Measurements from ENCODE around the gene RALGAPA2. TPM values are rescaled to one million over a fixed set of nuclear protein-coding genes. Genes with fewer than 3 reads are reported as not detected.

The RALGAPA2 gene
- total and polyA plus RNA-seq, 2 of the 13 experiments (the other 11 are each of a cell fraction or from before 2014, with no cell fraction given) = 13.8 to 17.7 TPM

DNA sequence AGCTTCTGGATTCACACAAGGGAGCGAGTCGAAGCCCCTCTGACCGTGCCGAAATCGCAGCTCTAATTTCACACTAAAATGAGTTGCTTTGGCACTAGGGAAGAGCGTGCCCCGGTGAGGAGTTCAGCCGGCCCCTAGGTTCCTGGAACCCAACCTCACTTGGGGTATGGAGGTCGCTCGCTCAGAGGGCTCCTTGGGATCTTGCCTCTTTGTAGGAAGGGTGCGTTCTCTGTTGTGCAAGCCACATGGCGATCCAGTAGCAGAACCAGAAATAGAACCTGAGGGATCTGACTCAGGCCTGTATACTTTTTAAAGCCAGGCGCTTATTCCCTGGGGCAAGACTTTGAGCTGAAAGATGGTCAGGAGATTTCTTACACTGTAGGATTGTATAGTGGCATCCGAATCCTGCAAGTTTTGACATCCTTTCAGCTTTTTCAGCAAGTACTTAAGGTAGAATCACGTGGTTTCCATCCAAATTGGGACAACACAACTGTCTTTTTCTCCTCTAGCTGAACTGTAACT lies 861 bp upstream of the RALGAPA2 start (continued):
- TF ChIP-seq NCOR1 (IDR thresholded peaks at IDR 0.05; ENCODE audit: borderline replicate concordance, low read length) (no peak), ZNF136 (CRISPR knock-in tag; IDR thresholded peaks at IDR 0.05; ENCODE audit: low read depth) (0 out of 2 replicates have a peak, but pooled peaks have one; percentile 9), PTBP1 (IDR thresholded peaks at IDR 0.05; ENCODE audit: low read depth, low read length, poor library complexity, severe bottlenecking) (peak; percentile 14), PHB2 (IDR thresholded peaks at IDR 0.05; ENCODE audit: partially characterized antibody) (no peak), EP300 (IDR thresholded peaks at IDR 0.05; ENCODE audit: low read depth in 2 of 2, low read length in 2 of 2) (no peak), EP300 (CRISPR knock-in tag; IDR thresholded peaks at IDR 0.05; ENCODE audit: borderline replicate concordance) (no peak), SMC3 (IDR thresholded peaks at IDR 0.05; ENCODE audit: low read length) (no peak), MBD4 (IDR thresholded peaks at IDR 0.05; ENCODE audit: borderline replicate concordance, low read length) (no peak), ZNF746 (CRISPR knock-in tag; IDR thresholded peaks at IDR 0.05) (no peak; the same call in 1 of the 2 replicates), ZMAT3 (CRISPR knock-in tag; conservative IDR thresholded peaks at IDR 0.05) (0 out of 2 replicates have a peak, but pooled peaks have one; percentile 20), IKZF1 (IDR thresholded peaks at IDR 0.05) (no peak), HNRNPL (IDR thresholded peaks at IDR 0.05; ENCODE audit: low read depth, low read length) (no peak; the same call in 1 of the 2 replicates), GLI4 (CRISPR knock-in tag; IDR thresholded peaks at IDR 0.05; ENCODE audit: borderline replicate concordance) (no peak), PHF21A (CRISPR knock-in tag; IDR thresholded peaks at IDR 0.05) (0 out of 2 replicates have a peak, but pooled peaks have one; percentile 10), PPARG (CRISPR knock-in tag; conservative IDR thresholded peaks at IDR 0.05) (no peak), ZNF891 (CRISPR knock-in tag; IDR thresholded peaks at IDR 0.05) (no peak)
- TF ChIP-seq, protein P1, sequence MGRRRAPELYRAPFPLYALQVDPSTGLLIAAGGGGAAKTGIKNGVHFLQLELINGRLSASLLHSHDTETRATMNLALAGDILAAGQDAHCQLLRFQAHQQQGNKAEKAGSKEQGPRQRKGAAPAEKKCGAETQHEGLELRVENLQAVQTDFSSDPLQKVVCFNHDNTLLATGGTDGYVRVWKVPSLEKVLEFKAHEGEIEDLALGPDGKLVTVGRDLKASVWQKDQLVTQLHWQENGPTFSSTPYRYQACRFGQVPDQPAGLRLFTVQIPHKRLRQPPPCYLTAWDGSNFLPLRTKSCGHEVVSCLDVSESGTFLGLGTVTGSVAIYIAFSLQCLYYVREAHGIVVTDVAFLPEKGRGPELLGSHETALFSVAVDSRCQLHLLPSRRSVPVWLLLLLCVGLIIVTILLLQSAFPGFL (CRISPR knock-in tag; IDR thresholded peaks at IDR 0.05) = no peak
- TF ChIP-seq, protein P2, sequence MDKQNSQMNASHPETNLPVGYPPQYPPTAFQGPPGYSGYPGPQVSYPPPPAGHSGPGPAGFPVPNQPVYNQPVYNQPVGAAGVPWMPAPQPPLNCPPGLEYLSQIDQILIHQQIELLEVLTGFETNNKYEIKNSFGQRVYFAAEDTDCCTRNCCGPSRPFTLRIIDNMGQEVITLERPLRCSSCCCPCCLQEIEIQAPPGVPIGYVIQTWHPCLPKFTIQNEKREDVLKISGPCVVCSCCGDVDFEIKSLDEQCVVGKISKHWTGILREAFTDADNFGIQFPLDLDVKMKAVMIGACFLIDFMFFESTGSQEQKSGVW (CRISPR knock-in tag; IDR thresholded peaks at IDR 0.05; ENCODE audit: borderline replicate concordance) = no peak
- TF ChIP-seq, protein P3, sequence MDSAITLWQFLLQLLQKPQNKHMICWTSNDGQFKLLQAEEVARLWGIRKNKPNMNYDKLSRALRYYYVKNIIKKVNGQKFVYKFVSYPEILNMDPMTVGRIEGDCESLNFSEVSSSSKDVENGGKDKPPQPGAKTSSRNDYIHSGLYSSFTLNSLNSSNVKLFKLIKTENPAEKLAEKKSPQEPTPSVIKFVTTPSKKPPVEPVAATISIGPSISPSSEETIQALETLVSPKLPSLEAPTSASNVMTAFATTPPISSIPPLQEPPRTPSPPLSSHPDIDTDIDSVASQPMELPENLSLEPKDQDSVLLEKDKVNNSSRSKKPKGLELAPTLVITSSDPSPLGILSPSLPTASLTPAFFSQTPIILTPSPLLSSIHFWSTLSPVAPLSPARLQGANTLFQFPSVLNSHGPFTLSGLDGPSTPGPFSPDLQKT (CRISPR knock-in tag; IDR thresholded peaks at IDR 0.05; ENCODE audit: borderline replicate concordance) = 0 out of 2 replicates have a peak, but pooled peaks have one; percentile 28
- TF ChIP-seq, protein P4, sequence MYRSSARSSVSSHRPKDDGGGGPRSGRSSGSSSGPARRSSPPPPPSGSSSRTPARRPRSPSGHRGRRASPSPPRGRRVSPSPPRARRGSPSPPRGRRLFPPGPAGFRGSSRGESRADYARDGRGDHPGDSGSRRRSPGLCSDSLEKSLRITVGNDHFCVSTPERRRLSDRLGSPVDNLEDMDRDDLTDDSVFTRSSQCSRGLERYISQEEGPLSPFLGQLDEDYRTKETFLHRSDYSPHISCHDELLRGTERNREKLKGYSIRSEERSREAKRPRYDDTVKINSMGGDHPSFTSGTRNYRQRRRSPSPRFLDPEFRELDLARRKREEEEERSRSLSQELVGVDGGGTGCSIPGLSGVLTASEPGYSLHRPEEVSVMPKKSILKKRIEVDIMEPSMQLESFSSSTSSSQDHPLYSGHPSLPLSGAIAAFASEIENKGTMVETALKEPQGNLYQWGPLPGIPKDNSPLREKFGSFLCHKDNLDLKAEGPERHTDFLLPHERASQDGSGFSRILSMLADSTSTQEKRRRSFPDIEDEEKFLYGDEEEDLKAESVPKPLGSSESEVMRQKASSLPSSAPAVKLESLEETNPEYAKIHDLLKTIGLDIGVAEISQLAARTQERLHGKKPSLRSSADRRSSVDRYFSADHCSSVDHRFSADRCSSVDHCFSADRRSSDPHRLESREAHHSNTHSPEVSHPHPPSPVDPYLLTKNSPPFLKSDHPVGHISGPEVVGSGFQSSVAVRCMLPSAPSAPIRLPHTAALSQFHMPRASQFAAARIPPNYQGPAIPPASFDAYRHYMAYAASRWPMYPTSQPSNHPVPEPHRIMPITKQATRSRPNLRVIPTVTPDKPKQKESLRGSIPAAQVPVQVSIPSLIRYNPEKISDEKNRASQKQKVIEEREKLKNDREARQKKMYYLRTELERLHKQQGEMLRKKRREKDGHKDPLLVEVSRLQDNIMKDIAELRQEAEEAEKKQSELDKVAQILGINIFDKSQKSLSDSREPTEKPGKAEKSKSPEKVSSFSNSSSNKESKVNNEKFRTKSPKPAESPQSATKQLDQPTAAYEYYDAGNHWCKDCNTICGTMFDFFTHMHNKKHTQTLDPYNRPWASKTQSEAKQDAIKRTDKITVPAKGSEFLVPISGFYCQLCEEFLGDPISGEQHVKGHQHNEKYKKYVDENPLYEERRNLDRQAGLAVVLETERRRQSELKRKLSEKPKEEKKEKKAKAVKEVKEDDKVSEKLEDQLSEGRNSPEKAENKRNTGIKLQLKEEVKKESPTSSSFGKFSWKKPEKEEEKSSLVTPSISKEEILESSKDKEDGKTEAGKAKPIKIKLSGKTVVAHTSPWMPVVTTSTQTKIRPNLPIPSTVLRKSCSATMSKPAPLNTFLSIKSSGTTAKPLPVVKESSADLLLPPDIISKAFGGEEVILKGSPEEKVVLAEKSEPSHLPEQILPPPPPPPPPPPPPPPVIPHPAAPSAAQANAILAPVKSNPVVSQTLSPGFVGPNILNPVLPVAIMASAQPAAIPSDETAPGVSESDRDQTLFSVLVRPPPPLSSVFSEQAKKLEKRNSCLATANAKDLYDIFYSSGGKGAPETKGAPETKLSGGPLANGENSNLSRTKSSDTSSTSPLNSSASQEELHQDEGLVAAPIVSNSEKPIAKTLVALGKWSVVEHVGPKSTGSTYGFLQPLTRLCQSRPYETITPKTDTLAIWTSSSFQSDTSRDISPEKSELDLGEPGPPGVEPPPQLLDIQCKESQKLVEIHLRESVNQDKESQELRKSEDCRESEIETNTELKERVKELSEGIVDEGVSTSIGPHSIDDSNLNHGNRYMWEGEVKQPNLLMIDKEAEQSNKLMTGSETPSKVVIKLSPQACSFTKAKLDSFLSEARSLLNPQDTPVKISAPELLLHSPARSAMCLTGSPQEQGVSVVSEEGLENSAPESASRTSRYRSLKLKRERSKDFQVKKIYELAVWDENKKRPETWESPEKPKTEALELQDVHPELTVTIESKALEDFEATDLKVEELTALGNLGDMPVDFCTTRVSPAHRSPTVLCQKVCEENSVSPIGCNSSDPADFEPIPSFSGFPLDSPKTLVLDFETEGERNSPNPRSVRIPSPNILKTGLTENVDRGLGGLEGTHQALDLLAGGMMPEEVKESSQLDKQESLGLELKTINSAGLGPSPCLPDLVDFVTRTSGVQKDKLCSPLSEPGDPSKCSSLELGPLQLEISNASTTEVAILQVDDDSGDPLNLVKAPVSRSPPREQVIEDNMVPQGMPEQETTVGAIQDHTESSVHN (CRISPR knock-in tag; IDR thresholded peaks at IDR 0.05) = no peak

Data from HepG2 (cell line).